HCT116 (cell line): ENCODE results near the gene MMADHC. TPM values are rescaled to one million over a fixed set of nuclear protein-coding genes. Genes with fewer than 3 reads are reported as not detected.
A peak's percentile ranks its signal among the peaks of the same experiment; 100 is the strongest.

Experiments used
- ATAC-seq: fragments of 200-7000 bp; cut with Tn5 transposase; 2 replicates; pipeline ENCODE4 v1.9.1; 2020; ENCODE audit warnings: mild to moderate bottlenecking, moderate library complexity
- BruUV-seq: library from RNA; stranded (reverse); fragments of 400-500 nt; replicated peaks from 2 replicates; lab custom pipeline; 2021; lab: Mats Ljungman, UMichigan
- CTCF ChIA-PET: fragments of 300-600 bp; sonication (Branson Sonifier 250); formaldehyde crosslinking; loops from one replicate; lab custom pipeline; 2021; ENCODE audit warnings: antibody characterized with exemption; lab: Charles Lee
- POLR2A ChIA-PET: fragments of 300-600, 350-600 bp; sonication (Branson Sonifier 250); formaldehyde crosslinking; loops from one replicate; lab custom pipeline; 2021; ENCODE audit warnings: antibody characterized with exemption; lab: Charles Lee
- RAD21 ChIA-PET, 2 experiments: fragments of 300-600 bp; sonication (Branson Sonifier 250); formaldehyde crosslinking; loops; one replicate each; lab custom pipeline; 2023; ENCODE audit warnings: low total read pairs in 2 of 2; ENCODE audit not compliant: uncharacterized antibody in 2 of 2, unreplicated experiment in 2 of 2, low non-redundant PET in 1 of 2; lab: Charles Lee
- DNase-seq: peaks from one replicate; pipeline ENCODE4 v3.0.0-alpha.2; 2010; ENCODE audit warnings: low read depth, low spot score
- H2AFZ ChIP-seq: fragments of 200-600 bp; shearing (Covaris generic), sonication (generic); 2 replicates; pipeline ENCODE4 v1.6.1; 2017; ENCODE audit warnings: low read depth, mixed run types, mixed read lengths, antibody characterized with exemption, low read length; ENCODE audit not compliant: poor library complexity, severe bottlenecking
- H3K27ac ChIP-seq: 2 replicates; pipeline ENCODE4 v1.5.1; 2012; ENCODE audit warnings: low read depth, low read length
- H3K27me3 ChIP-seq: fragments of 200-600 bp; sonication (generic); 2 replicates; pipeline ENCODE4 v1.6.1; 2016; ENCODE audit warnings: mixed run types, low read length, mixed read lengths; ENCODE audit not compliant: insufficient read depth
- H3K36me3 ChIP-seq, 2 experiments: fragments of 200-500 bp in 1 of 2; fragments of 200-600 bp in 1 of 2; sonication (Bioruptor generic) in 1 of 2; sonication (generic) in 1 of 2; 2 replicates each; pipeline versions ENCODE4 v1.5.1 to v1.6.1; 2014 to 2016; ENCODE audit warnings: low read length in 2 of 2, inconsistent platforms in 1 of 2, mixed read lengths in 1 of 2, mixed run types in 1 of 2; ENCODE audit not compliant: insufficient read depth in 2 of 2, control insufficient read depth in 1 of 2
- H3K4me1 ChIP-seq, 2 experiments: fragments of 200-600 bp in 1 of 2; sonication (generic) in 1 of 2; 2 replicates each; pipeline versions ENCODE4 v1.5.1 to v1.6.1; 2012 to 2017; ENCODE audit warnings: low read length in 2 of 2, inconsistent platforms in 1 of 2, mild to moderate bottlenecking in 1 of 2, mixed read lengths in 1 of 2, mixed run types in 1 of 2, moderate library complexity in 1 of 2; ENCODE audit not compliant: insufficient read depth in 2 of 2, control insufficient read depth in 1 of 2
- H3K4me2 ChIP-seq: fragments of 200-600 bp; sonication (generic); 2 replicates; pipeline ENCODE4 v1.6.1; 2017; ENCODE audit warnings: mixed run types, low read length, mixed read lengths
- H3K4me3 ChIP-seq, 2 experiments: fragments of 200-600 bp in 1 of 2; sonication (generic) in 1 of 2; replicated peaks in 1 of 2; 2 replicates each; pipeline ENCODE4 v1.5.1; 2011 to 2016; ENCODE audit warnings: low read length in 2 of 2, control low read depth in 1 of 2, low read depth in 1 of 2, mild to moderate bottlenecking in 1 of 2, mixed read lengths in 1 of 2, mixed run types in 1 of 2
- H3K79me2 ChIP-seq: fragments of 200-600 bp; sonication (generic); 2 replicates; pipeline ENCODE4 v1.6.1; 2017; ENCODE audit warnings: mild to moderate bottlenecking, mixed run types, low read length, moderate library complexity, mixed read lengths; ENCODE audit not compliant: insufficient read depth
- H3K9ac ChIP-seq: fragments of 200-600 bp; sonication (generic); 2 replicates; pipeline ENCODE4 v1.6.1; 2016; ENCODE audit warnings: low read length, mixed read lengths
- H3K9me2 ChIP-seq: fragments of 200-600 bp; sonication (generic), shearing (Covaris generic); 2 replicates; pipeline ENCODE4 v1.6.1; 2017; ENCODE audit warnings: mixed run types, mild to moderate bottlenecking, moderate library complexity; ENCODE audit not compliant: insufficient read depth
- H3K9me3 ChIP-seq, 2 experiments: fragments of 200-500 bp in 1 of 2; fragments of 200-600 bp in 1 of 2; sonication (Bioruptor generic) in 1 of 2; sonication (generic) in 1 of 2; 2 replicates each; pipeline ENCODE4 v1.6.1; 2014 to 2017; ENCODE audit warnings: low read length in 2 of 2, mixed read lengths in 2 of 2, inconsistent platforms in 1 of 2, low read depth in 1 of 2, mild to moderate bottlenecking in 1 of 2, mixed run types in 1 of 2, moderate library complexity in 1 of 2; ENCODE audit not compliant: control insufficient read depth in 1 of 2, insufficient read depth in 1 of 2
- H4K20me1 ChIP-seq: fragments of 200-600 bp; sonication (generic), shearing (Covaris generic); 2 replicates; pipeline ENCODE4 v1.6.1; 2017; ENCODE audit warnings: mixed run types, mild to moderate bottlenecking, moderate library complexity; ENCODE audit not compliant: insufficient read depth
- ATF3 ChIP-seq: IDR thresholded peaks from 2 replicates; pipeline ENCODE4 v1.6.1; 2012
- CBX3 ChIP-seq: IDR thresholded peaks from 2 replicates; pipeline ENCODE4 v1.6.1; 2012; ENCODE audit warnings: low read depth
- ELF1 ChIP-seq: IDR thresholded peaks from 2 replicates; pipeline ENCODE4 v1.6.1; 2012; ENCODE audit warnings: low read depth, borderline replicate concordance
- EZH2 ChIP-seq: fragments of 200-600 bp; sonication (generic); IDR thresholded peaks from 2 replicates; pipeline ENCODE4 v1.6.1; 2017; ENCODE audit warnings: antibody characterized with exemption, mixed run types
- EZH2phosphoT487 ChIP-seq: fragments of 200-600 bp; IDR thresholded peaks from 2 replicates; pipeline ENCODE4 v1.6.1; 2018; ENCODE audit warnings: antibody characterized with exemption, borderline replicate concordance
- JUND ChIP-seq: IDR thresholded peaks from 2 replicates; pipeline ENCODE4 v1.6.1; 2012
- POLR2AphosphoS5 ChIP-seq: IDR thresholded peaks from 2 replicates; pipeline ENCODE4 v1.6.1; 2011; ENCODE audit warnings: mild to moderate bottlenecking, low read depth, low read length, moderate library complexity
- RAD21 ChIP-seq: IDR thresholded peaks from 2 replicates; pipeline ENCODE4 v1.6.1; 2012; ENCODE audit warnings: low read depth, mild to moderate bottlenecking
- REST ChIP-seq: IDR thresholded peaks from 2 replicates; pipeline ENCODE4 v1.6.1; 2012; ENCODE audit warnings: low read depth
- SP1 ChIP-seq: IDR thresholded peaks from 2 replicates; pipeline ENCODE4 v1.6.1; 2012; ENCODE audit warnings: low read depth
- SRF ChIP-seq: IDR thresholded peaks from 2 replicates; pipeline ENCODE4 v1.6.1; 2012; ENCODE audit warnings: low read depth
- YY1 ChIP-seq: IDR thresholded peaks from 2 replicates; pipeline ENCODE4 v1.6.1; 2011; ENCODE audit warnings: low read length, low read depth, moderate library complexity, mild to moderate bottlenecking; ENCODE audit not compliant: insufficient replicate concordance; ENCODE audit errors: extremely low read depth
- intact Hi-C: fragments of 100-400 bp; cut with micrococcal nuclease; formaldehyde crosslinking; loops from 2 replicates; pipeline ENCODE4 v1.10.0; 2022
- total RNA-seq: library from RNA; stranded (reverse); gene quantifications from one replicate; pipeline ENCODE4 v1.2.1, GENCODE V29; 2021; ENCODE audit not compliant: unreplicated experiment
- TF ChIP-seq, protein P1 (sequence below): IDR thresholded peaks from 2 replicates; pipeline ENCODE4 v1.6.1; 2012

Gene MMADHC
- total RNA-seq, 1 experiment from 2014 or later = 135 TPM

DNA sequence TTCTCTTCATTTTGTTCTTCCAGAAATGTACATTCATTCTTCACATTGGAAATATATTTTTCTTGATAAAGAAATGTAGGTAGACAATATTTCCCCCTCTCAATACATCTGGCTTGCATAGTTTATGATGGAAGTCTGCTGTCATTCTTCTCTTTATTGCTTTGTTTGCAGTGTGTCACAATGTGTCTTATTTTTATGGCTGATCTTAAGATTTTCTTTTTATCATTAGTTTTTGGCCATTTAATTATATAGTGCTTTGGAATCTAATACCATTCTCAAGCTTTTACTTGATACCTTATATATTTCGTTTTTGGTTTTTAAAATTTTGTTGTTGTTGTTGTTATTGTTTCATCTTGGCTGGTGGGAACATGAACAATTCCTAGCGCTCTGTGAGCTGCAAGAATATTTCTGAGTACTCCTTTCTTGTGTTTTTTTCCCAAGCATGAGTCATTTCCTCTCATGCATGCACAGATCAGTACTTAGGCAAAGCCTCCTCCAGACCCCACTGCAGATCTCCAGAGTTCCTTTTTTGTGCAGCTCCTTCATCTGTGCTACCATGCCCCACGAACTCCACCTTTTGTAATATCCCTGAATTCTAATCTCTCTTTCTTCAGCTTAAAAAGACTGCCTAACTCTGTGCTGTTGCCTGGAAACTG is 13.7 kb upstream of the MMADHC start:
- Histone ChIP-seq H3K4me2 (no peak overlapping the region), H2AFZ (no peak overlapping the region), H3K36me3 (no peaks in the 10 kb centered on the region), H3K4me3 (no peak overlapping the region), H3K9me2 (no peaks in the 10 kb centered on the region), H3K9ac (no peak overlapping the region), H3K79me2 (no peaks in the 10 kb centered on the region), H4K20me1 (no peaks in the 10 kb centered on the region), H3K9me3 (peaks cover 0 to 8% of the 10 kb centered on the region in 2 experiments; a peak in 1 of 4 replicates), H3K27ac (no peak overlapping the region), H3K4me1 (peaks cover 0 to 6% of the 10 kb centered on the region in 2 experiments; a peak in 1 of 4 replicates), H3K27me3 (no peaks in the 10 kb centered on the region)
- no peak for ATAC-seq
- intact Hi-C loops = no loop called here
- BruUV-seq = no TSS peak
- no peak for DNase-seq
- ChIA-PET POLR2A (no interaction called here), CTCF (no interaction called here), RAD21 (no interaction called here)
- 0 out of 2 replicates have a peak, but pooled peaks have one; percentile 5 for TF ChIP-seq RAD21
- TF ChIP-seq EZH2phosphoT487 = no peak

DNA sequence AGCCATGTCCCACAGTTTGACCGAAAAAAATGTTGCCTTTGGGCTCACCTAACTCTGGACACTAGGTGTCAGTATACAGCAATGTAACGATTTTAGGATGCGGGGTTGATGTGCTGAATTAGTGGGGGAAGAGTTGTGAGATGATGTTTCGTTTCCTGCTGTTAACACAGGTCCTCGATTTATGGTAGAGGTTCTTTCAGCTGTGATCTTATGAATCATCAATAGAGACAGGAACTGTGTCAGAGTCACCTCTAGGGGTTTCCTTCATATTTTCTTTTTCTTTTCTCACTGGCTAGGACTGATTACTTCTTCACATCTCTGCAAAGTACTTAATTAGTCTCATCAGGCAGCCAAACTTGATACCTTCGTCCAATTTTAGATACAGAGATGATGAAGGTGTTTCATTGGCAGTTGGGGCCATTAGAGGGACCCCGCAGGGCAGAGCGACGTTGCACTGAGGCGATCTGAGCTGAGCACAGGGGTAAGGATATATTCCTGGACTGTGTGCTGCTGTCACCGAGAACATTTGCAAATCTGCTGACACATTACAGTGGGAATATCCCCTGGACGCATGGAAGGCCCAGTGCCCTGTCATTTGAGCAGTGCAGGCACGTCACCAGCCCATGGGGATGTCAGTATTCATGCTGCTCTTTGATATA is 10.2 kb upstream of the MMADHC start:
- DNase-seq (peak; percentile 54), ATAC-seq (peak; percentile 92)
- CTCF ChIA-PET = interaction anchor here (1.5 to 1.8 kb wide), 3 partner anchors 1013 to 1641 kb away, joined by 3 to 12 read pairs (median 5); no protein-coding TSS in a partner anchor
- Histone ChIP-seq H4K20me1 (no peaks in the 10 kb centered on the region), H3K27ac (no peak overlapping the region), H3K79me2 (no peaks in the 10 kb centered on the region), H3K9ac (no peak overlapping the region), H2AFZ (peak overlapping the region; percentile 85), H3K4me1 (peaks cover 0 to 10% of the 10 kb centered on the region in 2 experiments; a peak in 2 of 4 replicates), H3K27me3 (no peaks in the 10 kb centered on the region), H3K36me3 (no peaks in the 10 kb centered on the region), H3K4me2 (peak overlapping the region; percentile 46), H3K4me3 (0 out of 4 replicates have a peak overlapping the region, but pooled peaks of 1 of the 2 experiments have one; percentile 3), H3K9me2 (no peaks in the 10 kb centered on the region), H3K9me3 (peaks cover 0 to 8% of the 10 kb centered on the region in 2 experiments; a peak in 1 of 4 replicates)
- no TSS peak for BruUV-seq
- intact Hi-C loops = loop anchor here (1.0 to 10.0 kb wide), 6 partner anchors 118 to 1817 kb away; partner anchors contain the start of gene RND3
- POLR2A ChIA-PET = no interaction called here
- RAD21 ChIA-PET = no interaction called here
- TF ChIP-seq YY1 (no peak), EZH2 (no peak), SRF (no peak), REST (no peak), CBX3 (no peak), ELF1 (no peak), POLR2AphosphoS5 (no peak), SP1 (no peak), ATF3 (no peak), JUND (no peak)
- TF ChIP-seq, protein P1, sequence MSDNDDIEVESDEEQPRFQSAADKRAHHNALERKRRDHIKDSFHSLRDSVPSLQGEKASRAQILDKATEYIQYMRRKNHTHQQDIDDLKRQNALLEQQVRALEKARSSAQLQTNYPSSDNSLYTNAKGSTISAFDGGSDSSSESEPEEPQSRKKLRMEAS = no peak
